ENCODE measurements around the gene UBASH3B.

Gene UBASH3B

DNA sequence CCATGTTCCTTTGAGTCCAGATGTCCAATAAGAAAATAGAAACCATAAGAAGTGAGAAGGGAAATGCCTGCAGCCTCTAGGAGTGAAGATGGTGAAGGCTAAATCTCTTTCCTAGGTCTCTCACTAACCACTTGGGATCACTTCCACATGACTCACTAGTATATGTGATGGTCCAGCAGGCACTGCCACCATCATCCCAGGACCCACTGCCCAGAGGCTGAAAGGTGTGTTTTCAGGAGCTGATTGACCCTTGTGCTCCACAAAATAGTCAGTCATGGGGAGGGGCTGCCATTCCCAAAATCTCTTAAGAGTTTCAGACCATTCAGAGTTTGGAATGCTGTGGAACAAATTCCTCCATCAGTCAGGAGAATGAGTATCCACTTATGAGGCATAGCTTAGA, 22.9 kb downstream of the UBASH3B start:
- DNase-seq (ENCODE audit: low read depth in 2 of 2): no peak

DNA sequence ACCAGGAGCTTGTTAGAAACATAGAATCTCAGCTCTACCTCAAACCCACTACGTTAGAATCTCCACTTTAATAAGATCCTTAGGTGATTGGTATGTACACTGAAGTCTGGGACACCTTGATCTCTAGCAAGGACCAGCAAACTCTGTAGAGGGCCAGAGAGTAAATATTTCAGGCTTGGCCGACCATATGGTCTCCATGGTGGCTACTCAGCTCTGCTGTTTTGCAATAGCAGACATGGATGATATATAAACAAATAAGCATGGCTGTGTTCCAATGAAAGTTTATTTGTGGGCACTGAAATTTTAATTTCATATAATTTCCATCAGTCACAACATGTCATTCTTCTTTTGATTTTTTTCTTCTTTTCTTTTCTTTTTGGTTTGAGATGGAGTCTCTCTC, 23.9 kb downstream of the UBASH3B start:
- DNase-seq (ENCODE audit: low read depth in 2 of 2): no peak

DNA sequence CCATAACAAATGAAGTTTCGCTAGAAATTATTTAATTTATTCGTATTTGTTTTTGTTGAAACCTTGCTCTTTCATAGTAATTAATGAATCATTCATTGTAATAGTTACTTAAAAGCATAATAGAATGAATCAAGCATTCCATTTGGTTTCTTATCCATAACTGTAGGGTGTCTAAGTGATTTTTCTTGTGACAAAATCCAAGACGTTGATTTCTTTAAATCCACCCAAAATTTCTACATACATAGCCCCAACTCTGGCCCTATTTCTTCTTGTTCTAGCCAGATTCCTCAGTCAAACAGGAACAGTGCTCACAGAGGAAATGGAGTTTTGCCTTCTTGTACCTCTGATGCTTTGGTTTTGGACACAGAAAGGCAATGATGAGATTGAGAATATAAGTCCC, 25.5 kb downstream of the UBASH3B start:
- no peak for DNase-seq (ENCODE audit: low read depth in 2 of 2)

DNA sequence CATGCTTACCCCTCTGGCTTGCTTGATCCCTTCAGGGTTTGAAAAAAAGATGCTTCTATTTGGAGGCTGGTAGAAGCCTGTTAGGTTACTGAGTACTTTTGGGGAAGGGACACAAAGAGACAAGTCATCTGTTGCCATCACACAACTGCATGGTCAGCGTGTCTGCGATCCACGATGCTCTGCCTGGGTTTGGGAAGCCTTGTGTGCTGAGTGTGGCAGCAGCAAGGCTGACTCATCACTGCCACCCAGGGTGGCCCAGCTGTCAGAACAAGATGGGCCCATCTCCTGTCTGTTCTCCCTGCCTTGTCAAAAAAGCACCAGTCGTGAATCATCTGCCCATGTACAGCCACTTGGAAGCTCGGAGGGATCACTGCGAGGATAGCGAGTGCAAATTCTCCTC, 26.2 kb downstream of the UBASH3B start:
- DNase-seq (ENCODE audit: low read depth in 2 of 2): no peak

DNA sequence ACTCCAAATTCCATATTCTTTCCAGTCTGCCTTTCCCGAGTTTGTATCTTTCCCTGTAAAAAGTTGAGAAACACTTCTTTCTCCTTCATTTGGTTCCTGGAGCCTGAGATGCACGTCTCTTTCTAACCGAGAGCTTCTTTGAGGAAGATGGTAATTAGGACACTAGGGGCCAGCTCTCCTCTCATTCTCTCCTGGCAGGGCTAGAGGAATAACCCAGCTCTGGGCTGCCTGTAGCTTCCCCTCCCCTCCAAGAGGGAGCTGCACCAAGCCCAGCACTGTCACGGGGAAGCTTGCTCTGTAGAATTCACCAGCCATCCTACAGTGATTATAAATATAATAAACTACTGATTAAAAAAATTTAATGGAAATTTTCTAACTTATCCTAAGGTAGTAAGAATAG, 26.9 kb downstream of the UBASH3B start:
- DNase-seq (ENCODE audit: low read depth in 2 of 2): no peak

DNA sequence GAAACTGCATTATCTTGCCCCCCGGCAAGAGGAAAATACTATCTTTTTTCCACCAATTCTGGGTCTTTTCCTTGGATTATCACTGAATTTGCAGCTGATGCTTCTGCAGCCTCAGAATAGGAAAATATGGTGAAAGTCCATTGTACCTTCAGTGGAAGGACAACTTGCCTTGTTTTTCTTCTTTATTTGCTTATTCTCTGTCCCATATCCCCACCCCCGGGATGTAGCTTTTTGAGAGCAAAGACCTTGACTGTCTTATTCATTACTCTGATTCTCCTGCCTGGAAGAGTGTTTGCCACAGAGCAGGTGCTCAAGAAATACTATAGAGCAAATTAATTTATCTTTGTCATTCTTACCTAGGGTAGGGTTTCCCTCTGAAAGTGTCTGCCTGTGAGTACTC, 29.5 kb downstream of the UBASH3B start:
- no peak for DNase-seq (ENCODE audit: low read depth in 2 of 2)

DNA sequence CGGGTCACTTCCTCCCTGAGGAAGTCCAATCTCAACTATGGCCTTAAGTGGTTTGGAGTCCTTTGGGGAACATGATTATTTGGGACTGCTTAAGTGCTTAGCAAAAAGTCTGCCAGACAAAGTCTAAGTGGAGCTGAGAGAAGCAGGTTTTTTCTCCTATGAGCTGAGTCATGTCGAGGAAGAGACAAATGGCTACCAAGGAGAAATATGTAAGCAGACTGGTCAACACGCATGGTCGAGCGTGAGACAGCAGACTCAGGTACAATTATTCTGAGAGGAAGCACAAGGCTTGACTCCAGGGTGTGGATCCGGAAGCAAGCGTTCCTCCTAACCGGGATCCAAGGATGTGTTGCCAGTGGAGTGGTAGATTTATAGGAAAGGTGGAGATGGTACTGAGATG, 30.6 kb downstream of the UBASH3B start:
- no peak for DNase-seq (ENCODE audit: low read depth in 2 of 2)

DNA sequence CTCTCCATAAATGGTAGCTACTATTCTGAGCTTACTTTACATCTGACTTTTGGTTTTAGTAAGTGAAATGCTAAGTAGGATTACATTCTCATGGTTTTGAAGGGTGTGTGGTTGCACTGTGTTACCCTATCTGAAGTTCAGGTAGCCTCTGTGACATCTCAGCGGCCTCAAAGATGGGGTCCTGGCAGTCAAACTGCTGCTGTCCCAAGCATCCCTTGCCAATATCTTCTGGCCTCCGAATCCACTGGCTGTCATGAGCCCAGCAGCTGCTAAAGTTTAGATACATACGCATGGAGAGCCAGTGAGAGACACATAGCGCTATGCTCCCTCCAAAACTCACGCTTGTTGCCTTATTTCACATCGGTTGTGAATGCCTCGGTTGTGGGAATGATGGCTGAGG, 34.9 kb downstream of the UBASH3B start:
- no peak for DNase-seq (ENCODE audit: low read depth in 2 of 2)

DNA sequence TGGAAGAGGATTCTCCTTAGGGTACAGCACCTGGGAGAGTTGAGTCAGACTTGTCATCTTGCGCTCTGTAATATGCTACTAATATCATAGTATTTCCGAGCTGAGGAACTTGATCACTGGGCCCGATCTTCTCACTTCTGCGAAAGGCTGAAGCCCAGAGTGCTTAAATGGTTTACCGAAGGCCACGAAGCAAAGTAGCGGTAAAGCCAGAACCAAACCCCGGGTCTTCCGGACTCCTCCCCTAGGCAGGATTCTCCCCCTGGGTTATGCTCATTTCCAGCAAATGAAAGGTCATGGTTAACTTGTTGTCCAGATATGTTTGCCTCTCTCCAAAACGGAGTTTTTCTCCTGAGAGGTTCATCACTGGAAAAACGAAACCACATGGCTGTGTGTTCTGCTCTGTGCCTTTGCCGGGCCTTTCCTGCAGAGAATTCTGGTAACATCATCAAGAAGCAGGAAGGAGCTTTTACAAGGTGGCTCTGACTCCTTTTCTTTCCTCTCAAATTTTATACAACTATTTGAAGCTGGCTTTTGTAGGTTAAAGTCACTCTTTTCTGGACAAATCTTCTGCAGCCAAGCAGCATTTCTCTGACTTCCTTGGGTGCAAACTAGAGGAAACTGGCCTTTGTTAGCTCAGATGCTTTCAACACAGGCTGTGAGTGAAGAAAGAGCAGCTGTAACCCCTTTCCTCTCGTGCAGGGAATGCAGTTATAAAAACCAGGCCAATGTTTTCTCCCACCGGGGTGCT, 35.5 kb downstream of the UBASH3B start:
- DNase-seq (ENCODE audit: low read depth in 2 of 2): no peak

DNA sequence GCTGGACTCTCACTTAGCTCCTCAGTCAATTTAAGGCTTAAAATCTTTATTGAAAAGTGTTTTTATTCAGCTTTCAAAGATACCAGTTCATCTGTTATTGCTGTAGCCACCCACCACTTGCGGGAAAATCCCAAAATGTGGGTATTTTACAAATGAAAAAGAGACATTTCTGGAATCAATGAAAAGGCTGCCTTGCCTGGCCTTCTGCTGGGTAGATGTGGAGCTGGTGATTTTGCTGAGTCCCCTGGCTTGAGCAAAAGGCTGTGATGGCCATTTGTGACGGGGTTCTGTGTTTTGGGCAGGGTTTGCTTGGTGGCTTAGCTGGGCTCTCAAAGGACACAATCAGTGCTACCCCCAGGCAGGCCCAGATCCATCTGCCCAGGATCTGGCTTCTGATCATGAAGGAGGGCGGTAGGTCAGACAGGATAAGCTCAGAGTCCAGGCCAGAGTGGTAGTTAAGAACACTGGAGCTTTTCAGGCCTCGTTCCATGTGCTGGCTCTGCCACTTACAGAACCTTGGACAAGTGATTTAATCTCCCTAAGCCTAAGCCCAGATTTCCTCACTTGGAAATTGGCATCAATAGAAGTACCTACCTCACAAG, 36.1 kb downstream of the UBASH3B start:
- no peak for DNase-seq (ENCODE audit: low read depth in 2 of 2)

DNA sequence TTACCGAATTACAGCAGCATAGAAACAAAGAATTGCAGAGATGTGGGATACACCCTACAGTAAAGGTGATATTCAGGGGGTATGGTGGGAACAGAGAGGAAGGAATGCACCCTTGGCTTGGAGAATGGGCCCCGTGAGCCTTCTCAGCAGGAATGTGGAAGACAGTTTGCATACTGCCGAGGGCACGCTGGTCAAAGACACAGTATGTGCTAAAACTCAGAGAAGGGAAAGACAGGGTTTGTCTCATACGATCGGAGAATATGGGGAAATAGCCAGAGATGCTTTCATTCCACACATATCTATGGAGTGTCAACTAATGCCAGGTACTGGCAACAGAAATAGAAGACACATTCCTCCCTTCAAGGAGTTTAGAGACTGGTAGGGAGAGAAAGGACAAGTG, 36.9 kb downstream of the UBASH3B start:
- no peak for DNase-seq (ENCODE audit: low read depth in 2 of 2)

DNA sequence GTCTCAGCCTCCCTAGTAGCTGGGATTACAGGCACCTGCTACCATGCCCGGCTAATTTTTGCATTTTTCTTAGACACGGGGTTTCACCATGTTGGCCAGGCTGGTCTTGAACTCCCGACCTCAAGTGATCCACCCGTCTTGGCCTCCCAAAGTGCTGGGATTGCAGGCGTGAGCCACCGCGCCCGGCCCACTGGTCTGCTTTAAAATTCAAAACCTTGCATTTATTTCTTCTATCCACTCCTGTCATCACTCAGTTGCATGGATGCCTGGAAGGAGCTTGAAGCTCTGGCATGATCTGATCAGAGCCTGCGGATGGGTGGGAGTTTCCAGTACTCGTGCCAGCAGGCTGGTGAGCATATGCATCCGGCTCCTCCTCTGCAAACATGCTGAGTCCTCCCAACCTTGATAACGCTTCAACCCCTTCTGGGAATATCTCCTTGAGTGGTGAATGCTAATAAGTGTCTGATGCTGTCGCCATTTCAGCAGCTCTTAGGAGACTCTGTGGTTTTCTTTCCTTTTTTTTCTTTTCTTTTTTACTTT, 39.6 kb downstream of the UBASH3B start:
- no peak for DNase-seq (ENCODE audit: low read depth in 2 of 2)

DNA sequence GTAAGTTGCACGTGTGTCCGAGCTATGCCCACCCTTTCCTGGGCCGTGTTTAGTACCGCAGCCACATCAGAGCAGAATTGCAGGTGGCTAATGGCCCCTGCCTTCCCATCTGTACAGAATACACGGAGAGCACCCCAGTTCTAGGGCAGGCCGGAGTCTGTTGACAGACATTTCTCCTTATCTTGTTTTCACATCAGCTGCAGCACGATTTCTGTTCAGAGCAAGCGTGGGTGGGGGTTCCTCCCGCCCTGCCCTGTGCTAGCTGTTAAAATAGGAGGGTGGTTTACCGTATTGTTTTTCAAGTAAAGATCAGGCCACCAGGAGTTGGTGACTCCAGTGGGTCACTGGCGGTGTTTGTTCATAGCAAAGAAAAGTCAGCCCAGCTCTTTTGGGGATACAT, 41.1 kb downstream of the UBASH3B start:
- DNase-seq (ENCODE audit: low read depth in 2 of 2): peak; percentile 7 to 36

DNA sequence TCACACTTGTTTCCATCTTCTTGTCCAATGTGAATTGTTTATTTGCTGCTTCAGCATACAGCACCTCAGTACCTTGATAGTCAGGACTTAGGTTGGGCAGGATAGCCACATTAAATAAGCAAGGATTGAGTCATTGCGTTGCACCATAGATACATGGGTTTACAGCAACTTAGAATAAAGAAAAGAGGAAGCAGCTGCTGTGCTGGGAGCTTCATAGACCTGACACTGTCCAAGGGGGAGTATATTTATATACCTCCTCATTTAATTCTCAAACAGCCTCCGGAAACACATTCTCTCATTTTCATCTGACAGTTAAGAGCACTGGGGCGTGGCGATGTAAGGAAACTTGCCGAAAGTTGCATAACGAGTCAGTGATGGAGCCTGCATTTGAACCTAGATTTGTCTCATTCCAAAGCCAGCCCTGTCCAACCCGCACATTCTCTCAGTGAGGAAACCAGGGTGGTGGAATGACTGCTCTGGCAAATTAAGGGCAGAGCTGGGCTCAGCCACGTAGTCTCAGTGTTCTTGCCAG, 42.2 kb downstream of the UBASH3B start:
- DNase-seq (ENCODE audit: low read depth in 2 of 2): no peak

DNA sequence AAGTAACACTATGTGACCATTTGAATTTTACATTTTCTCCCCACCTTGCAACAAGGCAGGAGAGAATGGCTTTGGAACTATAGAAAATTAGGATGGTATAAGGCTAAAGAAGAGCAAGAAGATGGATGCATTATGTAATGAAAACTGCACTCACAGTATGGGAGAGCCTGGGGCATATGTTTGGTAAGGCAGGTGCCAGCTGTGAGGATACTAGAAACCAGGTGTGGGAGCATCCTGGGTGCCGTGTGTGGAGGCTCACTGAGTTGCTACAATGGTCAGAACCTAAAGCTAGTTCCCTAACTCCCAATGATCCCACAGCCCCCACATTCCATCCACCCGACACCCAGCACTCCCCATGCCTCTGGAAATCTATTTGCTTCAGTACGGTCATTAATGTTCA, 42.9 kb downstream of the UBASH3B start:
- DNase-seq (ENCODE audit: low read depth in 2 of 2): no peak

DNA sequence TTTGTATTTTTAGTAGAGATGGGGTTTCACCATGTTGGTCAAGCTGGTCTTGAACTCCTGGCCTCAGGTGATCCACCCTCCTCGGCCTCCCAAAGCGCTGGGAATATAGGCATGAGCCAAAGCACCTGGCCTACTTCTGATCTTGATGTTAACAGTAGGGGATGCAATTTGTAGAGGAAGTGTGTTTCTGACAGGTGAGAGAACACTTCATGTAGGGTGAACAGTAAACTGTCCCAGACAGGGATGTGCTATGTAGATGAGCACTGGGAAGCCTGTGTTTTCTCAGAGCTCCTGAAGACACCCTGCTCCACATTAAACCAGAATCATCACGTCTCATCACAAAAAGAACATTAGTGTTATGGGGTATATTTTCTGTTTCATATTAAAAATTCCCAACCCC, 45.1 kb downstream of the UBASH3B start:
- DNase-seq (ENCODE audit: low read depth in 2 of 2): no peak

DNA sequence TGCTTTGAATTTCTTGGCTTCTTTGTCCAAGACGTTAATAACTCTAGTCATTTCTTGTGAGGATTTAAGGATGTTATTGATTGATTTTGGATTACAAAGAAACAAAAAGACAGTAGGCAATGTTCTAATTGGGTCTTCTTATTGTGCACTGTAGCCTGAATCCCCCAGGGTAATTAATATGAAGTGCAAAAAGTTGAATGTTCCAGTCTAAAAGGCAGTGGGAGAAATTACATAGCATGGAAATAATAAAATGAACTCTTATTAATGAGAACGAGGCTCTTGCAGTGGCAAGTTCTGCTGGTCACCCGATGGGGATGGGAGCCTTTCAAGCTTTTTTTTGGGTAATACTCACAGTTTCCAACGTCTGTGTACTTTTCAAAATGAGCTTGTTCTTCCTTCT, 45.6 kb downstream of the UBASH3B start:
- DNase-seq (ENCODE audit: low read depth in 2 of 2): no peak

DNA sequence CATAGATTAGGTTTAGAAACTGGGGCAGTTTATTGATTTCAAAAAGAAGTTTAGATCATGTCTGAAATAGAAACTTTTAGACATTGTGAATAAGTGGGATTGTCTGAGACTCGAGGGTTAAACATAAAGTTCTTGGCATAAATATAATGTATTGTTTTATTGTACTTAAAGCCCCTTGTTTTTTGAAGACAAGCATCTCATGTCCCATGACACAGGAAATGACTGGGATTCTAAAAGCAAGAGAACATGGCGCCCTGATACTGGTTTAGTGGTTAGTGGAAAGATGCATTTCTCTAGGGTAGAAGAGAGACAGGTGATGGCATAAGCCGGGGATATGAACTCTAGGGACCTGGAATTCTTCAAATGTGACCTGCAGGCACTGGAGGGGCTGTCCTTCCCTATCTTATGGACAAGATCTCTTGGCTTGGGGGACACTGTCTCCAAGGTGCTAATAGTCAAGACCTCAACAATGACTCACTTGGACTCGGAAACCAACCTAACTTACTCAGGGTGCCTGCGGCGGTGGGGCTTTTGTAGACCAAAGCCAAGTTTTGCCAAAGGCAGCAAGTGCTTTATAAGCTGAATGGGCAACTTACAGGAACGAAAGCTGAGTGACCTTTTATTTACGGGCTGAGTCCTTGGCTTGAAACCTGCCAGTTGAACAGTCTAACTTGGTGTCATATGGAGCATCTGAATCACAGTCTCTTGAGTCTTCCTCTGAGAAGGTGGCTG, 48.2 kb downstream of the UBASH3B start:
- no peak for DNase-seq (ENCODE audit: low read depth in 2 of 2)

DNA sequence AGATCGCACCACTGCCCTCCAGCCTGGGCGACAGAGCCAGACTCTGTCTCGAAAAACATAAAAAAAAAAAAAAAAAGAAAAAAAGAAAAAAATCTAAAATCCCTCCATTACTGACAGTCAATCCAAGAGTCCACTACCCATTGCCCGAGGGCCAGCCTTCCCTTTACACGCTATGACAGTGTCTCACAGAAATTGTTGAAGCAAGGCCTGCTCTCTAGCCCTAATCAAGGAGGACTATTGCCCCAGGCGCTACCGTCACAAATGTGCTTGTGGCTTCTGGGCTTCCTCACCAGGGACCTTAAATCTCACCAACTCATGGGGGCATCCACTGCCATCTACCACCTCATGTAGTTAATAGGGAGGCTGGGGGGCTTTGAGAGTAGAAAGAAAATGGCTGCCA, 49.9 kb downstream of the UBASH3B start:
- no peak for DNase-seq (ENCODE audit: low read depth in 2 of 2)

DNA sequence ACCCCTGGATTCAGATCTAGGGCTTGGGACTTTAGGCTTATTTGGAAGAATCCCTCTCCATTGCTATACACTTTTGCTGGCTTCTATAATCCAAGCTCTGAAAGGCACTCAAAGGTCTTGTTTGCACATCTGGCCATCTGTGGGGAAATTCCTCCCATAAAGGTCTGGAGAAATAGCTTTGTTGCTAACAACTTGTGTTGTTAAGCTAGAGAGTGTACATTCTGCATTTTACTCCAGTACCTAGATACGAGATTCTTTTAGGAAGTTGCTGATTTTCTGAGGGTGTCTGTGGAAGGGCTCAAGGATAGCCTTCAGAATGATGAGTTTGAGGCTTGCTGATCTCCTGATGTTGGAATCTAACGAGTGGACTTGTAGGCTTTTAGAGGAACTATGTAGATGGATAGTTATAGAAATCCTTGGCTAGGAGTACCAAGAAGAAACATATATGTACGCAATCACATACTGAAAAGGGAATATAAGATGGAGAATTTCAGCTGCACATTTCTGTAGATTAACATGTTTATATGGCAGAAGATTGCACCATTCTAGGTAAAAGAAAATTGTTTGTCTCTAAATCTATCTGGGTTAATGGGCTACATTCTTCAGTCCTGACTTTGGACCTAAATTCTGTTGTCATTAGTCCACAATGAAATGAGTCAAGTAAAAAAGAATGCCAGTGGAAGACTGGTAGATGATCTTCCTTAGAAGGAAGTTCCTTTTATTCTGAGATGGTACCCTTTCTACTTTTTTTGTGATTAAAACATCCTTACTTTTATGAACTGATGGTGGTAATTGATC, 51.0 kb downstream of the UBASH3B start:
- no peak for DNase-seq (ENCODE audit: low read depth in 2 of 2)

DNA sequence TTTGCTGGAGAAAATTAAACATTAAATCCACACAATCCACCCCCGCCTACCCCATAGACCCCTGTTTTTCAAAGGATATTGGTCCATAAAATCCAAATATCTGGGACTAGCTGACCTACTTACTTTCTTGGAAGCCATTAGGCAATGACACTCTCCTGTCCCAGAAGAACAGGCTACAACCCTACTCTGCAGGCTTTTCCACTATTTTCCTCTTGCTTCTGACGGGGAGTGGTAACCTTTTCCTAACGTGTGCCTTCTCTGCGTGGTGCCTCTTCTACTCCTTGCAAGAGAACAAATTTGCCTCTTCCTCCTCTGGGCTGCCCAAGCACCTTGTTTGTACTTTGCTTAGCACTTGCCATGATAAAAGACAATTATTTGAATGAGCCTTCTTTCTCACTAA, 51.6 kb downstream of the UBASH3B start:
- no peak for DNase-seq (ENCODE audit: low read depth in 2 of 2)

DNA sequence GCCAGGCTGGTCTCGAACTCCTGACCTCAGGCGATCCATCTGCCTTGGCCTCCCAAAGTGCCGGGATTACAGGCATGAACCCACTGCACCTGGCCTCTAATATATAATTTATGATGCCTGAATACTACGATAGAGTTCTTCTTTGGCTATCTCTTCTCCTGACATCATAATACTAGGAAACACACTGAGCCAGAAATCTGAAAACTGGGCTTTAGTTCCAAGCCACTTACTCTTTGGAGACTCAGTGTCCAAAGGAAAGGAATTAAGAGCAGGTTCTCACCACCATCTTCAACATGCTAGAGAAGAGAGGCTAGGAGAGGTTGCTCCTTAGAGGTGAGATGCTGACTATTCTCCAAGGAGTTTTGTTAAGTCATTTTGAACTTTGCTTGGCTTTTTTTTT, 52.4 kb downstream of the UBASH3B start:
- DNase-seq (ENCODE audit: low read depth in 2 of 2): no peak

All from stimulated activated CD8-positive, alpha-beta memory T cell treated with anti-CD3 and anti-CD28 coated beads, Interleukin-7, amount 100 ng/mL, for 1 hour (primary cell).